SK-N-SH (cell line): ENCODE data around the gene SSTR3. TPM values are rescaled to one million over a fixed set of nuclear protein-coding genes. Genes with fewer than 3 reads are reported as not detected.

Experiments used
- CTCF ChIA-PET: fragments of 300-600, 350-600 bp; formaldehyde crosslinking; extraction: SDS; loops from one replicate; lab custom pipeline; 2021; lab: Yijun Ruan, JAX
- POLR2A ChIA-PET: fragments of 350-600 bp; sonication (Branson Sonifier 250); formaldehyde crosslinking; extraction: SDS; loops from one replicate; lab custom pipeline; 2020; ENCODE audit warnings: antibody characterized with exemption, inconsistent platforms; lab: Yijun Ruan, JAX
- DNase-seq: peaks from one replicate; pipeline ENCODE4 v3.0.0; 2012
- H2AFZ ChIP-seq: fragments of 200-600 bp; sonication (generic); 2 replicates; pipeline ENCODE4 v1.8.1; 2016; ENCODE audit warnings: antibody characterized with exemption, mild to moderate bottlenecking, low read depth
- H3F3A ChIP-seq: fragments of 200-600 bp; sonication (generic); replicated peaks from 2 replicates; pipeline ENCODE3; 2016; ENCODE audit warnings: antibody characterized with exemption, mild to moderate bottlenecking; ENCODE audit not compliant: insufficient read depth
- H3K27ac ChIP-seq, 2 experiments: fragments of 200-500 bp in 1 of 2; fragments of 200-600 bp in 1 of 2; sonication (Bioruptor generic) in 1 of 2; sonication (generic), shearing (Covaris generic) in 1 of 2; 2 replicates each; pipeline versions ENCODE4 v1.5.1 to v1.6.1; 2014 to 2016; ENCODE audit warnings: low read depth in 2 of 2, inconsistent platforms in 1 of 2, low read length in 1 of 2, mild to moderate bottlenecking in 1 of 2, mixed read lengths in 1 of 2
- H3K27me3 ChIP-seq: fragments of 200-600 bp; sonication (generic), shearing (Covaris generic); 2 replicates; pipeline ENCODE4 v1.6.1; 2016; ENCODE audit warnings: mixed run types; ENCODE audit not compliant: insufficient read depth
- H3K36me3 ChIP-seq, 2 experiments: fragments of 200-500 bp in 1 of 2; fragments of 200-600 bp in 1 of 2; sonication (Bioruptor generic) in 1 of 2; sonication (generic) in 1 of 2; replicated peaks in 1 of 2; 2 replicates each; pipeline versions ENCODE3 to v1.5.1; 2014 to 2016; ENCODE audit warnings: low read length in 1 of 2, mild to moderate bottlenecking in 1 of 2; ENCODE audit not compliant: insufficient read depth in 2 of 2, control insufficient read depth in 1 of 2
- H3K4me1 ChIP-seq, 2 experiments: fragments of 200-500 bp in 1 of 2; fragments of 200-600 bp in 1 of 2; sonication (Bioruptor generic) in 1 of 2; sonication (generic), shearing (Covaris generic) in 1 of 2; 2 replicates each; pipeline versions ENCODE4 v1.5.1 to v1.6.1; 2014 to 2016; ENCODE audit warnings: low read depth in 1 of 2, low read length in 1 of 2, mixed run types in 1 of 2; ENCODE audit not compliant: insufficient read depth in 2 of 2, control insufficient read depth in 1 of 2
- H3K4me2 ChIP-seq: fragments of 200-600 bp; sonication (generic), shearing (Covaris generic); 2 replicates; pipeline ENCODE4 v1.6.1; 2017; ENCODE audit warnings: mixed run types
- H3K4me3 ChIP-seq, 2 experiments: fragments of 200-500 bp in 1 of 2; fragments of 200-600 bp in 1 of 2; sonication (Bioruptor generic) in 1 of 2; sonication (generic), shearing (Covaris generic) in 1 of 2; 2 replicates each; pipeline versions ENCODE4 v1.5.1 to v1.8.1; 2014 to 2016; ENCODE audit warnings: low read depth in 2 of 2, inconsistent platforms in 1 of 2, low read length in 1 of 2, mild to moderate bottlenecking in 1 of 2, mixed read lengths in 1 of 2, moderate library complexity in 1 of 2
- H3K79me2 ChIP-seq: fragments of 200-600 bp; sonication (generic); 2 replicates; pipeline ENCODE4 v1.8.1; 2017; ENCODE audit warnings: mild to moderate bottlenecking; ENCODE audit not compliant: insufficient read depth
- H3K9ac ChIP-seq: fragments of 200-600 bp; sonication (generic); 2 replicates; pipeline ENCODE4 v1.6.1; 2017; ENCODE audit warnings: mixed run types
- H3K9me2 ChIP-seq: fragments of 200-600 bp; sonication (generic); 2 replicates; pipeline ENCODE4 v1.6.1; 2017; ENCODE audit warnings: mixed run types
- H3K9me3 ChIP-seq: fragments of 200-600 bp; sonication (generic); 2 replicates; pipeline ENCODE4 v1.6.1; 2017; ENCODE audit warnings: mixed run types, mild to moderate bottlenecking, moderate library complexity
- H4K20me1 ChIP-seq: fragments of 200-600 bp; sonication (generic); 2 replicates; pipeline ENCODE4 v1.6.1; 2017; ENCODE audit warnings: mild to moderate bottlenecking, mixed run types; ENCODE audit not compliant: insufficient read depth
- CTCF ChIP-seq: fragments of 200-600 bp; sonication (generic); IDR thresholded peaks from 2 replicates; pipeline ENCODE4 v1.6.1; 2017; ENCODE audit warnings: antibody characterized with exemption, mild to moderate bottlenecking, moderate library complexity
- ELF1 ChIP-seq: IDR thresholded peaks from 2 replicates; pipeline ENCODE4 v1.4.0; 2012
- EZH2phosphoT487 ChIP-seq: fragments of 200-600 bp; sonication (generic); IDR thresholded peaks from 2 replicates; pipeline ENCODE4 v1.6.1; 2017; ENCODE audit warnings: low read depth, mixed run types, mild to moderate bottlenecking, antibody characterized with exemption, moderate library complexity, borderline replicate concordance
- GATA2 ChIP-seq: sonication (generic); formaldehyde crosslinking; IDR thresholded peaks from 2 replicates; pipeline ENCODE4 v1.5.0; 2020; ENCODE audit warnings: mild to moderate bottlenecking, missing genetic modification reagents
- JUND ChIP-seq: IDR thresholded peaks from 2 replicates; pipeline ENCODE4 v1.4.0; 2012
- MAX ChIP-seq: IDR thresholded peaks from 2 replicates; pipeline ENCODE4 v1.4.0; 2012; ENCODE audit warnings: low read depth
- MEF2A ChIP-seq: IDR thresholded peaks from 2 replicates; pipeline ENCODE4 v1.4.0; 2012; ENCODE audit warnings: low read depth, borderline replicate concordance
- MXI1 ChIP-seq: IDR thresholded peaks from 2 replicates; pipeline ENCODE4 v1.6.1; 2012; ENCODE audit warnings: mild to moderate bottlenecking, low read depth, low read length, improper control_type of control experiment
- NFIC ChIP-seq: IDR thresholded peaks from 2 replicates; pipeline ENCODE4 v1.4.0; 2012; ENCODE audit warnings: borderline replicate concordance
- PBX3 ChIP-seq: IDR thresholded peaks from 2 replicates; pipeline ENCODE4; 2012
- POLR2AphosphoS5 ChIP-seq: IDR thresholded peaks from 2 replicates; pipeline ENCODE4 v1.6.1; 2012; ENCODE audit warnings: low read depth, low read length
- RCOR1 ChIP-seq: fragments of 150-350 bp; IDR thresholded peaks from 2 replicates; pipeline ENCODE4 v1.6.1; 2017; ENCODE audit warnings: antibody characterized with exemption, low read length
- REST ChIP-seq: IDR thresholded peaks from 2 replicates; pipeline ENCODE4 v1.6.1; 2012; ENCODE audit warnings: mild to moderate bottlenecking, low read depth, low read length, moderate library complexity
- SMC3 ChIP-seq: IDR thresholded peaks from 2 replicates; pipeline ENCODE4 v1.6.1; 2012; ENCODE audit warnings: low read depth, low read length, improper control_type of control experiment
- TAF1 ChIP-seq: IDR thresholded peaks from 2 replicates; pipeline ENCODE4 v1.6.1; 2012; ENCODE audit warnings: low read depth, mild to moderate bottlenecking, low read length, moderate library complexity, borderline replicate concordance
- TCF12 ChIP-seq: IDR thresholded peaks from 2 replicates; pipeline ENCODE4 v1.4.0; 2012
- USF1 ChIP-seq: IDR thresholded peaks from 2 replicates; pipeline ENCODE4 v1.4.0; 2012; ENCODE audit warnings: low read depth, borderline replicate concordance
- USF2 ChIP-seq: fragments of 150-350 bp; IDR thresholded peaks from 2 replicates; pipeline ENCODE4 v1.6.1; 2017; ENCODE audit warnings: antibody characterized with exemption, low read length, low read depth, borderline replicate concordance
- ZBTB33 ChIP-seq: IDR thresholded peaks from 2 replicates; pipeline ENCODE4 v1.4.0; 2012; ENCODE audit warnings: low read depth, borderline replicate concordance
- WGBS: methylation state at CpG from one replicate; pipeline ENCODE4 v1.1.6; 2017; ENCODE audit warnings: low lambda C conversion rate; 5-methylcytosine and 5-hydroxymethylcytosine counted together
- polyA plus RNA-seq, 3 experiments: library from polyadenylated mRNA; depleted of rRNA; stranded (reverse); fragments of >200 nt; gene quantifications; 2 replicates each; pipeline ENCODE4 v1.2.3, GENCODE V29; 2012

The SSTR3 gene
- polyA plus RNA-seq, 1 of the 3 experiments (the other 2 are of a cell fraction) = not detected

GRCh38 chr22:37218771-37219411, 6.6 kb upstream of the SSTR3 start:
- H4K20me1 ChIP-seq = no peaks in the 10 kb centered on the region
- no peak overlapping the region for H3K9ac ChIP-seq
- no peak overlapping the region for H2AFZ ChIP-seq
- H3K27ac ChIP-seq = no peak overlapping the region
- no peak for DNase-seq
- H3K9me3 ChIP-seq = no peaks in the 10 kb centered on the region
- H3K4me2 ChIP-seq = no peak overlapping the region
- no peaks in the 10 kb centered on the region for H3K36me3 ChIP-seq
- no peaks in the 10 kb centered on the region for H3K9me2 ChIP-seq
- no peaks in the 10 kb centered on the region for H3F3A ChIP-seq
- H3K27me3 ChIP-seq = no peaks in the 10 kb centered on the region; the same call in 1 of the 2 replicates
- H3K4me1 ChIP-seq = no peaks in the 10 kb centered on the region
- no peak overlapping the region for H3K4me3 ChIP-seq
- CTCF ChIA-PET = no interaction called here
- TF ChIP-seq PBX3 = no peak
- no peak for TF ChIP-seq USF2
- TF ChIP-seq SMC3 = no peak
- TF ChIP-seq ZBTB33 = no peak
- no peak for TF ChIP-seq REST
- no peak for TF ChIP-seq TCF12
- no peak for TF ChIP-seq MXI1
- TF ChIP-seq USF1 = no peak
- TF ChIP-seq CTCF = no peak
- no peak for TF ChIP-seq MEF2A
- no peak for TF ChIP-seq TAF1
- no peak for TF ChIP-seq POLR2AphosphoS5
- no peak for TF ChIP-seq ELF1
- TF ChIP-seq NFIC = no peak
- TF ChIP-seq RCOR1 = no peak
- TF ChIP-seq GATA2 (CRISPR knock-in tag) = no peak
- no peak for TF ChIP-seq MAX
- TF ChIP-seq JUND = no peak
- no peak for TF ChIP-seq EZH2phosphoT487
- 65% methylated on average over 7 of the region's 7 CpGs for WGBS
- POLR2A ChIA-PET = no interaction called here
- no peaks in the 10 kb centered on the region for H3K79me2 ChIP-seq
